CD4-positive, alpha-beta T cell treated with Interferon gamma for 1 hour (primary cell): Measurements from ENCODE around the gene SBF2.
"Not testable (repeated sequence)": the region's sequence is repeated elsewhere in the genome, so short reads cannot be mapped to it uniquely, and the experiment has no call there.

Source experiments
- DNase-seq: peaks from one replicate; pipeline ENCODE4 v3.0.0-alpha.2; 2020

Gene SBF2

GRCh38 chr11:10261821-10262220 lies 32.2 kb downstream of the SBF2 start:
- DNase-seq: no peak

GRCh38 chr11:10257478-10257877 lies 36.5 kb downstream of the SBF2 start:
- DNase-seq: no peak

- no peak for DNase-seq
Measured at GRCh38 chr11:10255388-10256125, 38.5 kb downstream of the SBF2 start.

GRCh38 chr11:10249448-10250131 lies 44.4 kb downstream of the SBF2 start:
- DNase-seq: not testable (repeated sequence)

- no peak for DNase-seq
Measured at GRCh38 chr11:10247011-10247410, 47.0 kb downstream of the SBF2 start.

GRCh38 chr11:10243896-10244575 lies 50.0 kb downstream of the SBF2 start:
- DNase-seq: no peak

GRCh38 chr11:10236840-10237239 lies 57.2 kb downstream of the SBF2 start:
- DNase-seq: no peak

GRCh38 chr11:10233581-10233980 lies 60.4 kb downstream of the SBF2 start:
- no peak for DNase-seq

- DNase-seq: no peak
Measured at GRCh38 chr11:10232756-10233155, 61.3 kb downstream of the SBF2 start.

GRCh38 chr11:10231803-10232202 lies 62.2 kb downstream of the SBF2 start:
- DNase-seq: not testable (repeated sequence)

GRCh38 chr11:10225553-10225952 lies 68.5 kb downstream of the SBF2 start:
- no peak for DNase-seq

GRCh38 chr11:10222399-10222798 lies 71.6 kb downstream of the SBF2 start:
- no peak for DNase-seq

- DNase-seq: no peak
Measured at GRCh38 chr11:10221342-10221741, 72.7 kb downstream of the SBF2 start.

GRCh38 chr11:10211470-10211869 lies 82.5 kb downstream of the SBF2 start:
- no peak for DNase-seq

GRCh38 chr11:10209326-10209725 lies 84.7 kb downstream of the SBF2 start:
- no peak for DNase-seq

GRCh38 chr11:10208131-10208575 lies 85.9 kb downstream of the SBF2 start:
- DNase-seq: no peak

- no peak for DNase-seq
Measured at GRCh38 chr11:10205928-10206327, 88.1 kb downstream of the SBF2 start.

GRCh38 chr11:10204021-10204420 lies 90.0 kb downstream of the SBF2 start:
- no peak for DNase-seq

- no peak for DNase-seq
Measured at GRCh38 chr11:10201343-10201742, 92.7 kb downstream of the SBF2 start.

GRCh38 chr11:10197091-10197490 lies 96.9 kb downstream of the SBF2 start:
- DNase-seq: no peak

- DNase-seq: no peak
Measured at GRCh38 chr11:10192036-10192435, 102.0 kb downstream of the SBF2 start.

GRCh38 chr11:10181811-10182210 lies 112.2 kb downstream of the SBF2 start:
- no peak for DNase-seq

GRCh38 chr11:10164621-10165020 lies 129.4 kb downstream of the SBF2 start:
- DNase-seq: no peak

- no peak for DNase-seq
Measured at GRCh38 chr11:10162222-10162621, 131.8 kb downstream of the SBF2 start.
